NCI-H128 (cell line): ENCODE results near the gene CLN6.

ENCODE experiments used
- DNase-seq: peaks from one replicate; lab custom pipeline; 2025; ENCODE audit not compliant: unreplicated experiment; lab: John Stamatoyannopoulos, UW

The CLN6 gene

GRCh38 chr15:68229386-68230156, at the start of gene CLN6:
Gene CLN6, minus strand, starts transcription at chr15:68229728. Its CDS starts 144 bp downstream, at chr15:68229584.
- peak; percentile 33 for DNase-seq

- DNase-seq, result peak; percentile 9
Measured at GRCh38 chr15:68278595-68279405, 49.3 kb upstream of the CLN6 start.

- DNase-seq, result no peak
Measured at GRCh38 chr15:68278345-68278594, 48.7 kb upstream of the CLN6 start.

- peak; percentile 62 for DNase-seq
Measured at GRCh38 chr15:68277603-68278344, 48.2 kb upstream of the CLN6 start, which contains the start of gene FEM1B. Gene FEM1B, plus strand, starts transcription at chr15:68277745. Its CDS starts 673 bp downstream, at chr15:68278418.

- no peak for DNase-seq
Measured at GRCh38 chr15:68277131-68277602, 47.6 kb upstream of the CLN6 start.

GRCh38 chr15:68276668-68277067, 47.1 kb upstream of the CLN6 start:
- no peak for DNase-seq

GRCh38 chr15:68275165-68275746, 45.7 kb upstream of the CLN6 start:
- no peak for DNase-seq

GRCh38 chr15:68274201-68274848, 44.8 kb upstream of the CLN6 start:
- DNase-seq, result no peak

- DNase-seq, result no peak
Measured at GRCh38 chr15:68272721-68273271, 43.3 kb upstream of the CLN6 start.

- DNase-seq, result no peak
Measured at GRCh38 chr15:68271854-68272471, 42.4 kb upstream of the CLN6 start.

GRCh38 chr15:68268405-68268804, 38.9 kb upstream of the CLN6 start:
- DNase-seq, result no peak

GRCh38 chr15:68265674-68266073, 36.1 kb upstream of the CLN6 start:
- no peak for DNase-seq

- no peak for DNase-seq
Measured at GRCh38 chr15:68265081-68265480, 35.6 kb upstream of the CLN6 start.

- no peak for DNase-seq
Measured at GRCh38 chr15:68264282-68264681, 34.8 kb upstream of the CLN6 start.

GRCh38 chr15:68262514-68263356, 33.2 kb upstream of the CLN6 start:
- DNase-seq, result no peak

- DNase-seq, result no peak
Measured at GRCh38 chr15:68261980-68262379, 32.5 kb upstream of the CLN6 start.

- no peak for DNase-seq
Measured at GRCh38 chr15:68261241-68261640, 31.7 kb upstream of the CLN6 start.

GRCh38 chr15:68259883-68260282, 30.4 kb upstream of the CLN6 start:
- DNase-seq, result no peak

GRCh38 chr15:68258692-68259091, 29.2 kb upstream of the CLN6 start:
- no peak for DNase-seq
